Measurements from ENCODE around the gene ATP6V0A1.

ATP6V0A1 gene

GRCh38 chr17:42493319-42493718, 34.6 kb downstream of the ATP6V0A1 start:
- Histone ChIP-seq H3K27ac (no peak overlapping the region), H3K4me3 (no peak overlapping the region)
- no peak for TF ChIP-seq CTCF (IDR thresholded peaks at IDR 0.05)
- DNase-seq (ENCODE audit: low spot score): no peak

- H3K27ac ChIP-seq: no peak overlapping the region
- TF ChIP-seq CTCF (IDR thresholded peaks at IDR 0.05): no peak
- no peak for DNase-seq (ENCODE audit: low spot score)
- no peak overlapping the region for H3K4me3 ChIP-seq
These were observed 36.0 kb downstream of the ATP6V0A1 start for GRCh38 chr17:42494673-42495072.

- TF ChIP-seq CTCF (IDR thresholded peaks at IDR 0.05): no peak
- no peak for DNase-seq (ENCODE audit: low spot score)
- Histone ChIP-seq H3K4me3 (no peak overlapping the region), H3K27ac (no peak overlapping the region)
These were observed 40.1 kb downstream of the ATP6V0A1 start for GRCh38 chr17:42498828-42499227.

GRCh38 chr17:42502091-42502490, 43.4 kb downstream of the ATP6V0A1 start:
- DNase-seq (ENCODE audit: low spot score): no peak
- Histone ChIP-seq H3K27ac (no peak overlapping the region), H3K4me3 (no peak overlapping the region)
- TF ChIP-seq CTCF (IDR thresholded peaks at IDR 0.05): no peak

- no peak for DNase-seq (ENCODE audit: low spot score)
- no peak overlapping the region for H3K27ac ChIP-seq
These were observed 44.2 kb downstream of the ATP6V0A1 start for GRCh38 chr17:42502926-42503325.

GRCh38 chr17:42507671-42508070, 49.0 kb downstream of the ATP6V0A1 start:
- H3K27ac ChIP-seq: no peak overlapping the region
- DNase-seq (ENCODE audit: low spot score): no peak
- TF ChIP-seq CTCF (IDR thresholded peaks at IDR 0.05): no peak
- no peak overlapping the region for H3K4me3 ChIP-seq

More at GRCh38 chr17:42502926-42503325, 44.2 kb downstream of the ATP6V0A1 start:
- H3K4me3 ChIP-seq: no peak overlapping the region
- no peak for TF ChIP-seq CTCF (IDR thresholded peaks at IDR 0.05)

GRCh38 chr17:42508426-42509165, 49.9 kb downstream of the ATP6V0A1 start:
- peak overlapping the region in 1 of 2 donors; percentile 54 for H3K27ac ChIP-seq
- TF ChIP-seq CTCF (IDR thresholded peaks at IDR 0.05): no peak
- no peak for DNase-seq (ENCODE audit: low spot score)
- H3K4me3 ChIP-seq: no peak overlapping the region
